HG03175 (cell line): ENCODE results near the gene UQCRQ.

Experiments used
- ATAC-seq: cut with Tn5 transposase; IDR thresholded peaks from one replicate; pipeline ENCODE4 v1.9.1; 2021; ENCODE audit warnings: mild to moderate bottlenecking, moderate library complexity; ENCODE audit not compliant: unreplicated experiment

Gene UQCRQ

GRCh38 chr5:132866342-132867045 is at the start of gene UQCRQ, which contains the start of gene GDF9:
Gene UQCRQ, plus strand, starts transcription at chr5:132866642. Its CDS starts 240 bp downstream, at chr5:132866882.
Gene GDF9, minus strand, starts transcription at chr5:132866469. Its CDS starts 1,936 bp downstream, at chr5:132864533.
- ATAC-seq, result peak; percentile 100

DNA sequence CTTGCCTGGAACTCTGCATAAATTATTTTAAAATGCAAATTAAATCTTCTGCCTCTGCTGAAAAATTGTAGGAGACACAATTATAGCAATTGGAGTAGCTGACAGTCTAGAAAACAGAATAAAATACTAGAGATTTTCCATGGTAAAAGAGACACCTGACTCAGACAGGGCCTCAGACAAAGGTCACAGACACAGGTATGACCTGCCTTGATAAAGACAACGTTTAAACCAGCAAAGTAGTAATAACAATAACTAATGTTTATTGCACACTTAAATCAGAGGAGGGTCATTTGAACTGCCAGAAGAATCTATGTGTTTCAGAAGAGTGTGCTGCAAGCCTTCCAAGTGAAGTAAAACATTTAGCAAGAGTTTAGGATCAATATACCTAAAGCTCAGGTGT is 49.4 kb upstream of the UQCRQ start:
- no peak for ATAC-seq

DNA sequence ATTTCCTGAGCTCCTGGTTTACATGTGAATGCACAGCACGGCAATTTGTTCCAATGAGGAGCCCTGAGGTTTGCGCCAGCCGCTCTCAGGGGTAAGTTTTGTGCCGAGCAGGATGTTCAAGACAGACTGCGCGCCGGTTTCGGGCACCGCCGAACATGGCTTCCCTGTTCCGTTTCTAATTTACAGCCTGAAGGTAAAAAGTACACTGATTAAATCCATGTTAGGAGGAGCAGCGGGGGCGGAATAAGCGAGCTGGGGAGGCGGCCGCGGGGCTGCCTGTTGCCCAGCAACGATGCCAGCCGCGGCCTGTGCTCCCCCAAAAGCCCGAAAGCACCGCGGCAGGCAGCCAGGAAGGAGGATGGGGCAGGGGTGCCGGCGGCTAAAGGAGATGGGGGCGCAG is 47.0 kb upstream of the UQCRQ start:
- no peak for ATAC-seq

DNA sequence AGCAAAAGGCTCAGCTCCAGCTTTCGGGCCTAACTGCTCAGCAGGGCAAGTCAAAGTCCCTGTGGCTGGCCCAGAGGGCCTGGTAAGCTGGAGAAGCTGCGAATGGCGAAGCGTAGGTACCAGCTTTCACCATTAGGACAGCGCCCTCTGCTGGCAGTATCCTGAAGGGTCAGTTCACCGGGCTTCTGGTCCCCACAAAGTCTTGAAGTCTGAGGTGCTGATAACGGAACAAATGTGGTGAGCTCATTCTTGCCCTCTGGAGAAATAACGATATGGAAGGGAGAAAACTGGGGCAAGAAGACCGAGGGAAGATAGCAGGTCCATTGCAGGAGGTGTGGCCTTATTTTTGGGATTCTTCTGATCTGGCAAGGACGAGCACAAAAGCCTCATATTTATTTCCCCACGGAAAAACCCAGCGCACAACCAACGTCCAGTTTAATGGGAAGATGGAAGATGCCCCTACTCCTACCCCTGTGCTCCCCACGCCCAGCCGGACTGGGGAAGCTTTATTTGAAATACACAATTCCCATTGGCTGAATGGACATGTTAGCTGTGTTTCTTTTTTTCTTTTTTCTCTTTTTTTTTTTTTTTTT is 46.2 kb upstream of the UQCRQ start:
- peak; percentile 76 for ATAC-seq

GRCh38 chr5:132821350-132821749 is 45.1 kb upstream of the UQCRQ start:
- ATAC-seq, result no peak

GRCh38 chr5:132821791-132822190 is 44.7 kb upstream of the UQCRQ start:
- ATAC-seq, result no peak

DNA sequence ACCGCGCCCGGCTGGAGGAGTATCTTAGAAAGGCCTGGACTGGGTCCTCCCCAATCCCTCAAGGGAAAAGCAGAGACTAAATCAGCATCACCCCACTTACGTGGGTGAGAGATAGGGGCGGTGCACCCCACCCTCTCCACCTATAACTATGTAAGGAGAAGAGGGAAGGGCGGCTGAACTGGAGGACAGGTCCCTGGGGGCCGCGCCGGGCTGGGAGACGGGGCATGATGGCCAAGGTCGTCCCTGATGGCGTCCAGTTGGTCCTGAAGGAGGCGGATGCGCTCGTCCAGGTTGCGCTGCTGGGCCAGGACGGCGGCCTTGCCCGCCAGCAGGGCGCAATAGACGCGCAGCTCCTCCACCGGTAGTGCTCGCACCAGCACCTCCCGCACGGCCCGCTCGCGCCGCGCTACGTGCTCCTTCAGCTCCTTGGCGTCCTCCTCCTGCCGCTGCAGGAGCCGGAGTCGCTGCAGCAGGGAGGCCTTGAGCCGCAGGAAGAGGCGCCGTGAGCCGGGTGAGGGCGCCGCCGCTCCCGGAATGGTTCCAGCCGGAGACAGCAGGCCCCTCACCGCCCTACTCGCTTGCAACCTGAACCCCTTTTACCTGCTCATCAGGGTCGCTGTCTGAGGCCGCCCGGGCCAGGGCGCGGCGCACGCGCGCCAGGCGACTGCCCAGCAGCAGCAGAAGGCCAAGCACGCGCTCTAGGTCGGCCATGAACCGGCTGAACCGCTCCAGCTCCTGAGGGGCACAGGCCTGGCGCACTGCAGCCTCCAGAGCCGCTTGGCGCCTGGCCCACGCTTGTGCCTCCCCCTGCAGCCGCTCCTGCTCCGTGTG is 43.6 kb upstream of the UQCRQ start:
- ATAC-seq, result no peak

DNA sequence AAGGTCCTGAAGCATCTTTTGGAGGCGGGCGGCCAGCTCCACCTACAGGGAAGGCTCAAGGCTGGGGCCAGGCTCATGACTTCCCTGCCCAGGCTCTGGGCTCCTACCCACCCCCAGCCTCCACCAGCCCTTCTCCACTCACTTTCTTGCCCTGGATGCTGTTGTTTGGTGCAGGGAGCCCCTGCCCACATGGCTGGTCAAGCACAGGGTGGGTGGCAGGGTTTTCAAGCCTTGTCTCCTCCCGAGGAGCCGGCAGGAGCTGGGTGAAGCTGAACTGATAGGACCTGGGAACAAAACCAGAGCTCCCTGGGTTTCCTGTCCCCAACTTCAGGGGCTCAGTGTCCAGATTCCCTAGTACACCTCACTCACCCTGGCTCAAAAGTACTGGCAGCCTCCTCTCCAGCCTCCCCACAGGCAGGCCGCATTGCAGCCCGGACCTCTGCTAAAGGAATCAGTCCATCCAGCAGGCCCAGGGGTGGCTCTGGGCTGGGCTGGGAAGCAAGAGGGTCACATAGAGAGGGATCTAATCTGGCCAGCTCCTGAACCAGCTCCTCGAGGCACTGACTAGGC is 42.9 kb upstream of the UQCRQ start:
- ATAC-seq, result no peak

DNA sequence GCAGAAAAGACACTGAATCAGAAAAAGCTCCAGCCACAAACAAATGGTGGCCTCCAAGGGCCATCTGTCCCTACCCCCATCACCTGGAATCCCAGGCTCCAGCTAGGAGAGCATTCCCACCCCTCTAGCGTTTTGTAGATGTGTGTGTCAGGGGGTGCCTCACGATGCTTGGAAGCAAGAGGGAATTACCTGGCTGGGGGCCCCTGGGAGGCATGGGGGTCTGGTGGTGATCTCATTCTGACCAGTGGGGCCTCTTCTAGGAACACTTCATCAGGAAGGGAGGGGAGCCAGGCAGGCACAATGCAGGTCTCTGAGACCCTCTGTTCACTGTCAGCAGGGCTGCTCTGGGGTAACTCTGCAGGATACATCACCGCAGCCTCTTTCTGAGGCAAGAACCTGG is 42.0 kb upstream of the UQCRQ start:
- ATAC-seq, result no peak

- no peak for ATAC-seq
Observed at GRCh38 chr5:132825033-132825833, 41.2 kb upstream of the UQCRQ start.

- no peak for ATAC-seq
Observed at GRCh38 chr5:132825834-132826391, 40.5 kb upstream of the UQCRQ start.

- no peak for ATAC-seq
Observed at GRCh38 chr5:132826424-132827082, 39.9 kb upstream of the UQCRQ start.

- no peak for ATAC-seq
Observed at GRCh38 chr5:132827943-132828673, 38.3 kb upstream of the UQCRQ start.

GRCh38 chr5:132828846-132829494 is 37.5 kb upstream of the UQCRQ start:
- ATAC-seq, result no peak

DNA sequence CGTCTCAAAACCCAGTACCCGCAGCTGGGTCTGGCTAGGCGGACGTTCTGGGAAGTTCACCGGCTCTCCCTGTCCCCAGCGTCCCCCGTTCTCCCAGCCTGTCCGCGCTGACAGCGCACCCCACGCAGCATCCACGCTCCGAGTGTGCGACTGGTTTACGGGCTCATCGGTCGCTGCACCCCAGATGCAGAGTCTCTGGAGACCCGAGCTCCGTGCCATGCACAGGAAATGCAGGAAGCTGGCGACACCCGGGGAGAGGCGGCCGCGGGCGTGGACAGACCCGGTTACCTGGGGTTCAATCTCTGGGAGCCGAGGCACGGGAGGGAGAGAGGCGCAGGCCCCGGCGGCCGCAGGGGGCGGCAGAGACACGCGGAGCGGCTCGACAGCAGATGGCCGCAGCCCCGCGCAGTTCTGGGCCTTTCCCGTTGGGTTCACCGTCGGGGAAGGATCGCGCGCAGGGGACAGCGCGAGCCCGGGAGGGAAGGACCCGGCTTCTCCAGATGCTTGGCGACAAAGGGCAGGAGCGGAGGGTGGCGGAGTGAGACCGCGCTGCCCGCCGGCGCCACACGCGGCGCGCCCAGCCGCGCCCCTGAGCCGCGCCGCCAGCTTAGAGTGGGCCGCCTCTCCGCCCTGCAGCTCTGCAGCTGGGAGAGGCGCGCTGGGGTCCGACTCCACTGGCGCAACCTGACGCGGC is 36.6 kb upstream of the UQCRQ start:
- peak; percentile 82 for ATAC-seq

DNA sequence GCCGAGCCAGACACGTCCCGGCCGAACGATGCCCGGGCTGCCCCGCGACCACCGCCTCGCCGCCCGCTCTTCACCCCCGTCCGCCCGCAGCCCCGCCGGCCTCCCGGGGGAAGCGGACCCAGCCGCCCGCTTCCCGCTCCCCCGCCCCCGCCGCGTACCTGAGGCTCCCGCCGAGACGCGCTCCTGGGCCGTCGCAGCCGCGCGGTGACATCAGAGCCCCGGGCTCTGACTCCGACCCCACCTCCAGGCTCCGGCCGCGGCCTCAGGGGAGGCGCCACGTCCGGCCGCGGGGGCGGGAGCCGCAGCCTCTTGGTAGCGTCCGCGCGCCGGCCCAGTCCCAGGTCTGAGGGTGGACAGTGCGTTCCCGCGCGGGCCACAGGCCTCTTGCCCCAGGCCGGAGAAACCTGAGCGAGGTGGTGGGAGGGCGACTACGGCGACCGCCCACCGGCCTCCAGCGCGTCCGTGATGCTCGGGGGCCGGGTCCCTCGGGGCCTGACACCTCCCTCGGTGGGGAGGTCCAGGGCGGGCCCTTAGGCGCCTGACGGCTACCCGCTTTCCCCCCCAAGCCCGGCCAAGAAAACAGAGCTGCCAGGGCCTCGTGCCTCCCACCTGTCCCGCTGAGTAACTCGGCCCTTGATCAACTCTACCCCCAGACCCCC is 35.9 kb upstream of the UQCRQ start, which contains the start of gene SHROOM1:
Gene SHROOM1, minus strand, starts transcription at position 212 of the 659 bp plus-strand sequence. CDS start 4,507 bp downstream, outside the sequence.
- ATAC-seq, result peak; percentile 79
